GM19328 (cell line): Measurements from ENCODE around the gene DGKG.

Experiments used
- ATAC-seq: cut with Tn5 transposase; IDR thresholded peaks from one replicate; pipeline ENCODE4 v1.9.1; 2021; ENCODE audit warnings: mild to moderate bottlenecking, moderate library complexity; ENCODE audit not compliant: unreplicated experiment

Gene DGKG

DNA sequence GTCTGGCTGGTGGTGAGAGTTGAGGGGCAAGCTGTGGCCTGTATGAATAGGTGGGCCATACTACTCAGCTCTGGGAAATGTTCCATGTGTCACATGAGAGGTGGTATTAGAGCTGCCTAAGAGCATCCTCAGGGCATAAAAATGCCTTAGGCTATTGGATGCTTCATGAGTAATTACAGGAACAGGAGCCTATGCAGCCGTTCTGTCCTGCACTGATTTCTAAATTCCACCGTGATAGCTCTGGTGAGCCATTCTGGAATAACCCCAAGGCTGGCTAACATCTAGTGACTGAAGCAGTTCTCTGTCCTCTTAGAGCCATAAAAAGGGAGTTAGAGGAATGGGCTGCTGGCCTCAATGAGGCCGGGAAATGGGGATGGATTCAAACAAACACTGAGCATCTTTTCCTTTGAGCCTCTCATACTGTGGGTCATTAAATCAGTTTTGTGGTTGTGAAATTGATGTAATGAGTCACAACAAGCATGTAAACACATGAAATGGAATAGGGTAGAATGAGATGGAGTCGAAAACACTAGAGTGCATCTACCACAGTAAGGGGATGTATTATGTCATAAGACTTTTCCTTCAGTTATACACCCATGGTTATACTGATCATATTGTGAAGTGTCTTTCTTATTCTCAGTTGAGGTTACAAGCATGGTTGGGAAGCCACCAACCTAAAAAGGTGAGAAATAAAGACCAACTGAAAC is 41.0 kb downstream of the DGKG start:
- no peak for ATAC-seq

DNA sequence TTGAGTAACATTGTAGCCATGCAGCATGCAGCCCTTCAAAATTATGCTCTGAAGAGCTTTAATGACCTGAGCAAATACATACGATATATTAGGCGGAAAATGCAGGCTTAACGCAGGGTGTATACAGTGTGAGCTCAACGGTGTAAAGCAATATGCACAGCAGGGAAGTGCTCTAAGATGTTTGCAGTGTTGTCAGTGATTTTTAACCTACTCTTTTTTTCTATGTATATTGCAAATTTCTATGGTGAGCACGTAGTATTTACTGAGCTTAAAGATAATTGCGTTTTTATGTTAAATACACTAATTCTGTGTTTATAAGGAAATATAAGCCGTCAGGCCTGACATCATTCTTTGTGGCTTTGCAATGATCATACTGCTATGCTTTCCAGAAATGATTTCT is 42.1 kb downstream of the DGKG start:
- ATAC-seq: no peak

DNA sequence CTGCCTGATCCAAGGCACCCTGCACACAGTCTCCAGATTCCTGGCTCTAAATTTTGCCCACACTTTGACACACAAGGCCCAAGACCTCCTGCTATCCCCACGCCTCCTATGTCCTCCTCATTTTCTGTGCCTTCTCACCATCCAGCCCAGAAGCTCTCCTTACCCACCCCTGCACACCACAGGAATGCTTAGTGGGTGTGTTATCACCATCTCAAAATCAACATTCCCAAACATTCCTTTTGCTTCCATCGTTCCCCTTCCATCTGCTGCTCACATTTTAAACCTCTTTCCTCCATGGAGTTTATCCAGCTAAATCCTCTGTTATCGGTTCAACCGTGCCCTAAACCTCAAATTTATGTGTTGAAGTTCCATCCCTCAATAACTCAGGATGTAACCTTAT is 43.9 kb downstream of the DGKG start:
- no peak for ATAC-seq

DNA sequence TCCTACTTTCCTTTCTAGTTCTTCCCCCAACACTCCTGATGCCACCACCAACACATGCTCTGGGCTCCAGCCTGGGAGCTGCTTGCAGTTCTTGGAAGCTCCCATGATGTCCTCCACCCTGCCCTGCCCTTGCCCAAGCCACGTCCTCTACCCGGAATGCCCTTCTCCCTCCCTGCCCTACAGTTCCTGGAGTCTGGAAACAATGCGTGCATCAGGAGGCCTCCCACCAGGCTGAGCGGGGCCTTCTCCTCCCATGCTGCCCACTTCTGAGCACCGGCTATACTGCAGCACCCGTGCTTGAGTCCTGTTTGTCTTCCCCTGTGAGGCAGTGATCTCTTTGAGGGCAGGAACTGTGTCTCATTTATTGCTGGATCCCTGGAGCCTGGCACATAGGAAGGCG is 44.6 kb downstream of the DGKG start:
- no peak for ATAC-seq

DNA sequence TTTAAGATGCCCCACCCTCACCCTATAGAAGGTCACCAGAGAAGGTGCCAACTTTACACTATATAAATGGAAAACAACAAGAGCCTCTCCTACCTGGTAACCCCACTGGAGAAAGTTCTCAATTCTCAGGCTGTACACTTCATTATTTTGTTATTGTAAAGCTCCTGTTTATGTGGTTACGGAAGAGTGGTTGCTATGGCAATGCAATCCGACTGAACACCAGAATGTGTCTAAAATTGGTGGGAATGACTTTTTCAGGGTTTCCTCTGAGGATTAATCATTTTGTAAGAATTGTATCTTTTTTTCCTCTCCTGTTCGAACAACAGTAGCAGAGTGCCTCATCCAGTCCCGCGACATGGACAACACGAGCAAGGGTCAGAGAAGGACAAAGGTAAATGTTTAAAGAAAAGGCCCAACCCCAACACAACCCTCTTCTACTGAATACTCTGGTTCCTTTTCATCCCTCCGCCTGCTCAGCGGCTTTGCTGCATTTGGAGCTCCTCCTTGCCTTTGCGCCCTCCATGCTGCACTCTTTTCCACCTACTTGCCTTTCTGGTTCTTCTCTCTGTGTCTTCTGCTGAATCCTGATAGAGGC is 45.3 kb downstream of the DGKG start:
- ATAC-seq: no peak

- no peak for ATAC-seq
Measured at GRCh38 chr3:186315581-186316354, 46.3 kb downstream of the DGKG start.

- ATAC-seq: no peak
Measured at GRCh38 chr3:186314896-186315295, 47.1 kb downstream of the DGKG start.

- ATAC-seq: no peak
Measured at GRCh38 chr3:186311441-186311840, 50.6 kb downstream of the DGKG start.

GRCh38 chr3:186308549-186308948 is 53.5 kb downstream of the DGKG start:
- ATAC-seq: no peak

DNA sequence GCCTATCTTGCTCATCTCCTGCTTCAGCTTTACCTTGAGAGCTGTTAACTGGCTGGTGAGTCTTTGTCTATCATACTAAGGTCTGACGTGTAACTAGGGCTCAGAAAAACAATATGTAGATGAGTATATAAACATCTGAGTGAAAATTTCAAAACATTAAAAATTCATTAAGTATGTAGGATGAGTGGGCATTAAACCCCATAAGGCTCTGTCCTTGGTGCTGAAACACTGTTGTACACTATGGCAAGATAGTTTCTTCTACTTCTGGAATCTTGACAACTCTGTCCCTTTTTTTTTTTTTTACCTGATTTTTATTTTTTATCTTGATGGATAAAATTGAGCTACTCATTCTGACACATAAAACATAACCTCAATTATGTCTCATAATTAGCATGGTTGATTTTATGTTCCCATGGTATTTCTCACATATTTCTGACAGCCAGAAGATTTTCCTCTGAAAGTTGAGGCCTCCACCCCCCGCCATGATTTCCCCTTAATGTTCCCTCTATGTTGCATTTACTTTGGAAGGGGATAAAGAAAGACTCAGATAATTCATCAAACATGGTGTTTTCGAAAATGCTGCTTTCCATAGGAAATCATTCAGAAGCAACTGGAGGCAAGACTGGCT is 54.3 kb downstream of the DGKG start:
- no peak for ATAC-seq

DNA sequence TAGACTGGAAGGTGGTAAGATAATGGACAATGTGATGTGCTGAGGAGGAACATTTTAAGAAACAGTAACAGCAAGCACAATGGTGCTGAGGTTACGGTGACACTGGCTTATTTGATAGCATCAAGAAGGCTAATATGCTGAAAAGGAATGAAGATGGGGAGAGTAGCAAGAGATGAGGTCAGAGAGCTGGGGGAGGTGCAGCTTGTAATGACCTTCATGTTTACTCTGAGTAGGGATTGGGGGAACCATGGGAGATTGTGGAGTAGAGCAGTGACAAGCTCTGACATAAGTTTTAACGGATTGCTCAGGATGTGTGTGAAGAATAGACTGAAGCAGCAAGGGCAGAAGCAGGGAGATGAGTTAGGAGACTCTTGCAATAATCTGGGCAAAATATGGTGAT is 56.7 kb downstream of the DGKG start:
- ATAC-seq: no peak

- no peak for ATAC-seq
Measured at GRCh38 chr3:186303965-186304364, 58.1 kb downstream of the DGKG start.

- no peak for ATAC-seq
Measured at GRCh38 chr3:186299327-186299726, 62.7 kb downstream of the DGKG start.

DNA sequence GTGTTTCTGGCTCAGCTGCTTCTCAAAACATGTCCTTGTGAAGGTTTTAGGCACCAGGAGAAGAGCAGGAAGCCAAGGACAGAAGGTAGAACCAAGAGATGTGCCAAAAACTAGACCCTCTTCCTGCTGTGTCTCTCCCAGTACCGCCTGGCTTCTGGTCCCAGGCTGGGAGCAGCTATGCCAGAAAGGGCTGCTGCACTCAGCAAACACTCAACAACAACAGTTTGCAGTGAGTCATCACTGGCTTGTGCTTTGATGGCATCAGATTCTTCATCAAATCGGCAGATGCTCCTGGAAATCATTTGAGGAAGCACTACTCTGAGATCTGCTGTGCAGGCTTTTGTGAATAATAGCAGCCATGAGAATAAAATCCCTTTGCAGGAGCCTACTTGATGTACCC is 63.2 kb downstream of the DGKG start:
- ATAC-seq: no peak

DNA sequence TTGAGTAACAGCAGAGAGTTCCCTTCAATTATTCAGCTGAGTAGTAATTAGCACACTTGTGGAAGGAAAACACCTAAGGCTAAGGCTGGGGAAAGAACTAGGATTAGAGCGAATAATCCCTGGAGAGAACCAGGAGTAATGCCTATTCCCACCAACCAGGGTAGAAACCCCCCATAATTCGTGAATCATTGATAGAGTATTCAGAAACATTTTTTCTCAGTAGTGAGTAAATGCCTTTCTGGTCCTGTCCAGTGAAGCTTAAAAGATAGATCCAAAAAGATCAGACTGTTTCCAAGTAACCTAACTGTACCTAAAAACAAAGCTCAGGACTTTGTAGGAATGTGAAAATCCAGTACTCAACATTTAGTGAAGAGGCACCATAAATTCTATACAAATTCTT is 71.2 kb downstream of the DGKG start:
- no peak for ATAC-seq

GRCh38 chr3:186287711-186288110 is 74.3 kb downstream of the DGKG start:
- no peak for ATAC-seq

DNA sequence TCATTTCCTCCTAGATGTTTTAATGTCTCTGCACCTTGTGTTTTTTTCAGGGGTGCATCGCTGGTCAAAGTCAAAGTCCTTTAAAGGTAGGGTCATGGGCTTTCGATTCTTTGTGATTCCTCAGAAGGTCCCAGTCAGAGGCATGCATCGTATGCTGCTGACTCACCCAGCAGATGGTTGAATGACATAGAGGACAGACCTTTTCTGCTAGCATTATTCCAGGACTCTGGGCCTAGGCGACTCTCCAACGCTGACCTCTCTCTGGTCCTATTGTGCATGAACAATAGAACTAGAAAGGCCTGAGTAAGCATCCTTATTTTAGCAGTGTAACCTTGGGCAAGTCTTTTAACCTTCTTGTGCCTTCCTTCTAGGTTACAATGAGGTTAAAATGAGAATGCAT is 75.9 kb downstream of the DGKG start:
- ATAC-seq: no peak

DNA sequence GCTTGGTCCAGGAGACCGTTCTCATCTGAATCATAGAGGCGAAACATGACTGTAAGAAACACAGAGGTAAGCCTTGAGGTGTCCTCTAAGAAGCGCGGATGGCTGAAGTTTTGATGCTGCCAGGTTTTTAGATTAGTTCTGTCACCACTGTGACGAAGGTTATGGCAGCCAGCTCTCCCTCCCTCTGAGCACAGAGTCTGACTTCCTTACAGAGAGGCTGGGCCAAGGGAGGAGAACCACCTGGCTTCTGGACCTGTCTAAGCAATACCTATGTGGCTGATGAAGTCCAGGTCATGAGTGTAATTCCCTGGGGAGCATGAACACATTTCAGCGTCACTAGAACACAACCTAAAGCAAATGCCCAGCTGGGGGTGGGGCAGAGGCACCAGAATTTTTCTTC is 77.4 kb downstream of the DGKG start:
- ATAC-seq: no peak

DNA sequence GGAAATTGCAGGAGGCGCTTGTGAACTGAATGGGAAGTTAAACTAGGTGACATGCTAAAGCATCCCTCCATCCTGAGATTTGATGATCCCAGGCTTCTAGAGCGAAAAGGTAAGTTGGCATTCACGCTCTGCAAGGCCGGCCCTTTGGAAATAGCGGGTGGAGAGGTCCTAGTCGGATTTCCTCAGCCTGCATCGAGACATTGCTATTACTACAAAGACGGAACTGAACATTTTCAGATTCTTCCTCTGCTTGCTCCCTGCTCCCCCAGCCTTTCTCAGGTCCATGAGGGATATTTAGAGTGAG is 77.7 kb downstream of the DGKG start:
- ATAC-seq: no peak

DNA sequence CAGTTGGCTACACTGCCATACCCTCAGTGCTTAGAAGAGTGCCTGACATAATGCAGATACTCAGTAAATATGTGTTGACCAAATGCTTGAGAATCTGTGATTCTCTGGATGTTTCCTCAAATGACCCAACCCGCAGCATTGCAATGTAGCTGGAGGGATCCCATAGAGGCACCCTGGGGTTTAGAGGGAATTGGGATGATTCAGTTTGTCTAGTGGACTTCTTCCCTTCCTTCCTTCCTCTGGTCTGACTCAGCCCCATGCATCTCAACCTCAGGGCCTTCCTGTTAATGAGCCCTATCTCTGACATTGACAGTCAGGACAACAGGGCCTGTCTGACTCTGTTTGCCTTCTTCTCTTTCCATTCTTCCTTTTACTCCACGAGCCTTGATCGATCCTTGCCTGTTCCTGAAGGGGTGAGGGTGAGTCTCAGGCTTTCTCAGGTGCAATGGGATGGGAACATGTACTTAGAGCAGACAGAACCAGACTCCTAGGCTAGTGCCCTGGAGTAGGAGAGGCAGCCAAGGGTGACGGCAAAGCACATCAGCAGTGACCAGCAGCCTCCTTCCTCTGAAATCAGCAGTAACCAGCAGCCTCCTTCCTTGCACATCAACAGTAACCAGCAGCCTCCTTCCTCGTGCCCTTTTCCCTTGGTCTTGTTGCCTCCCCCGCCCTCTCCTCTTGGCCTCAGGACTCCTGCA is 78.2 kb downstream of the DGKG start:
- no peak for ATAC-seq

GRCh38 chr3:186283096-186283495 is 78.9 kb downstream of the DGKG start:
- no peak for ATAC-seq
